MCF 10A (cell line): ENCODE data around the gene RARG. TPM values are rescaled to one million over a fixed set of nuclear protein-coding genes. Genes with fewer than 3 reads are reported as not detected.

ENCODE experiments used
- BruUV-seq: library from RNA; stranded (reverse); fragments of 400-500 nt; replicated peaks from 2 replicates; lab custom pipeline; 2021; lab: Mats Ljungman, UMichigan
- CTCF ChIA-PET: fragments of 300-600 bp; sonication (Branson Sonifier 250); formaldehyde crosslinking; extraction: SDS; loops from one replicate; lab custom pipeline; 2021; ENCODE audit warnings: antibody characterized with exemption, inconsistent platforms; lab: Yijun Ruan, JAX
- POLR2A ChIA-PET: fragments of 300-600, 350-650 bp; sonication (Branson Sonifier 250); formaldehyde crosslinking; extraction: SDS; loops from one replicate; lab custom pipeline; 2020; ENCODE audit warnings: antibody characterized with exemption, inconsistent platforms; lab: Yijun Ruan, JAX
- DNase-seq: peaks from one replicate; pipeline ENCODE4 v3.0.0-alpha.2; 2018; ENCODE audit not compliant: unreplicated experiment
- H3K27ac Mint-ChIP-seq: one replicate; pipeline ENCODE4 v1.8.0; 2022; ENCODE audit warnings: mild to moderate bottlenecking, low read depth, mixed read lengths; ENCODE audit not compliant: unreplicated experiment
- H3K27me3 Mint-ChIP-seq: one replicate; pipeline ENCODE4 v1.8.0; 2022; ENCODE audit warnings: mixed read lengths; ENCODE audit not compliant: insufficient read depth, unreplicated experiment
- H3K36me3 Mint-ChIP-seq: one replicate; pipeline ENCODE4 v1.8.0; 2022; ENCODE audit warnings: mild to moderate bottlenecking, moderate library complexity, mixed read lengths; ENCODE audit not compliant: insufficient read depth, unreplicated experiment
- H3K4me1 Mint-ChIP-seq: one replicate; pipeline ENCODE4 v1.8.0; 2022; ENCODE audit warnings: mixed read lengths; ENCODE audit not compliant: insufficient read depth, unreplicated experiment
- H3K4me3 Mint-ChIP-seq: one replicate; pipeline ENCODE4 v1.8.0; 2022; ENCODE audit warnings: mild to moderate bottlenecking, moderate library complexity, mixed read lengths; ENCODE audit not compliant: unreplicated experiment
- H3K9me3 Mint-ChIP-seq: one replicate; pipeline ENCODE4 v1.8.0; 2022; ENCODE audit warnings: mixed read lengths; ENCODE audit not compliant: unreplicated experiment
- intact Hi-C: fragments of 100-400 bp; cut with micrococcal nuclease; formaldehyde crosslinking; loops from 2 replicates; pipeline ENCODE4 v1.14.1; 2022
- total RNA-seq: library from RNA; stranded (reverse); gene quantifications from 2 replicates; pipeline ENCODE4 v1.2.3, GENCODE V29; 2022
- TF ChIP-seq, protein P1 (sequence below): fragments of 200-600 bp; IDR thresholded peaks from one replicate; pipeline ENCODE4 v1.8.0; 2022; ENCODE audit warnings: antibody characterized with exemption, mild to moderate bottlenecking; ENCODE audit not compliant: unreplicated experiment

The RARG gene
- total RNA-seq, 1 experiment from 2014 or later = 43.7 TPM

DNA sequence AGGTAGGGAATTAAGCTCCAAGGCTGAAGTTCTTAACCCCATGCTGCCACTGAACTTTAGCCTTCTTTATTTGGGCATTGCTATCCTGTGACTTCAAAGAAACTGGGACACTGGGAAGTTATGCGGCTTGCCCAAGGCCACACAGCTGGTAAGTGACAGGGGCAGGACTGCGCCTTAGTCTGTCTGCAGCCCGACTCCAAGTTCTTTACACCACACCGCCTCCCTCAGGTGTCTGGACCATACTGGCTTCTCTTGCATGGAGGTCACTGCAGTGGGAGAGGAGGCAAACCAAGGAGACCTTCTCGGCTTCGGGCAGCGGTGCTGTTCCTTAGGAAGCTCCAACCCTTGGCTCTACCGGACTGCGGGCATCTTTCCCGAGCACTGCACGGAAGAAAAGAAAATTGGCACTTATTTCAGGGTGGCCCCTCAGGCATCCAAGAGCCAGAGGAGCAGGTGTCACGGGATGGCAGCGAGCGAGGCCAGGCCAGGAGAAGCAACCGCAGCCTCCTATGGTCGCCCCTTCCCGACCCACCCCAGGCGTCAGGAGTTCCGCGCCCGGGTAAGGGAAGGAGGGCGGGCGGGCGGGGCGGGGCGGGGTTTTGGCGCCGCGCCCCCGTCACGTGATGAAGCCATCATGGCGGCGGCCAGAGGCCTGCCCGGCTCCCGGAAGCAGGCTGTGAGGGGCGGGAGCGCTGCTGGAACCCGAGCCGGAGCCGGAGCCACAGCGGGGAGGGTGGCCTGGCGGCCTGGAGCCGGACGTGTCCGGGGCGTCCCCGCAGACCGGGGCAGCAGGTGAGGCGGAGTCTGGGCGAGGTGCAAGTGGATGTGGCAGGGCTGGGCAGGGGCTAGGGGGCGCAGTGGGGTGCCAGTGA is 19.7 kb upstream of the RARG start:
- intact Hi-C loops = loop anchor here (1.0 to 2.0 kb wide), 2 partner anchors 31 to 38 kb away; no protein-coding TSS in a partner anchor
- peaks cover 25% of the 10 kb centered on the region for H3K4me1 Mint-ChIP-seq
- H3K27me3 Mint-ChIP-seq = no peaks in the 10 kb centered on the region
- H3K9me3 Mint-ChIP-seq = no peaks in the 10 kb centered on the region
- DNase-seq = peak; percentile 77
- peak overlapping the region; percentile 83 for H3K27ac Mint-ChIP-seq
- CTCF ChIA-PET = interaction anchor here (0.5 to 4.2 kb wide), 25 partner anchors 9 to 1136 kb away, joined by 3 to 49 read pairs (median 4); partner anchors contain the start of genes ESPL1, PFDN5 and RARG
- peaks cover 6% of the 10 kb centered on the region for H3K36me3 Mint-ChIP-seq
- POLR2A ChIA-PET = interaction anchor here (0.5 to 3.1 kb wide), 22 partner anchors 9 to 1293 kb away, joined by 3 to 43 read pairs (median 5); partner anchors contain the start of genes ATG101, CSAD, ESPL1 and PFDN5
- TF ChIP-seq, protein P1, sequence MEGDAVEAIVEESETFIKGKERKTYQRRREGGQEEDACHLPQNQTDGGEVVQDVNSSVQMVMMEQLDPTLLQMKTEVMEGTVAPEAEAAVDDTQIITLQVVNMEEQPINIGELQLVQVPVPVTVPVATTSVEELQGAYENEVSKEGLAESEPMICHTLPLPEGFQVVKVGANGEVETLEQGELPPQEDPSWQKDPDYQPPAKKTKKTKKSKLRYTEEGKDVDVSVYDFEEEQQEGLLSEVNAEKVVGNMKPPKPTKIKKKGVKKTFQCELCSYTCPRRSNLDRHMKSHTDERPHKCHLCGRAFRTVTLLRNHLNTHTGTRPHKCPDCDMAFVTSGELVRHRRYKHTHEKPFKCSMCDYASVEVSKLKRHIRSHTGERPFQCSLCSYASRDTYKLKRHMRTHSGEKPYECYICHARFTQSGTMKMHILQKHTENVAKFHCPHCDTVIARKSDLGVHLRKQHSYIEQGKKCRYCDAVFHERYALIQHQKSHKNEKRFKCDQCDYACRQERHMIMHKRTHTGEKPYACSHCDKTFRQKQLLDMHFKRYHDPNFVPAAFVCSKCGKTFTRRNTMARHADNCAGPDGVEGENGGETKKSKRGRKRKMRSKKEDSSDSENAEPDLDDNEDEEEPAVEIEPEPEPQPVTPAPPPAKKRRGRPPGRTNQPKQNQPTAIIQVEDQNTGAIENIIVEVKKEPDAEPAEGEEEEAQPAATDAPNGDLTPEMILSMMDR = peak; percentile 48
- BruUV-seq = no TSS peak
- peak overlapping the region; percentile 87 for H3K4me3 Mint-ChIP-seq

DNA sequence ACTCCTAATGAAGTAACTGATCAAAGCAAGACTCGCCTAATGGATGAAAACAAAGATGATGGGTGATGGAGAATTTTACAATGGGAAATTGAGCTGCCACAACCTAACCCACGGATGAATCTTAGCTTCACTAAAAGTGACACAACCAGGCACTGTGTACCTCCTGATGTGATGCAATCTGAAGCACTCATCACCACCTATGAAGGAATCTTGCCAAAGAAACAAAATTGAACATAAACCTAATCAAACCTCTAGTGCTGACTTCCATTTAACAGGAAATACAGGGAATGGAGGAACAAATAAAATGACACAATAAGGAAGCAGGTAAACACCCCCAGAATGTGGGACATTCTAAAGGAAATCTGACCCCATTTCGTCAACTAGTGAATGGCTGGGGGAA is 13.3 kb upstream of the RARG start:
- Mint-ChIP-seq H3K27ac (no peak overlapping the region), H3K36me3 (no peaks in the 10 kb centered on the region), H3K4me3 (no peak overlapping the region), H3K27me3 (peaks cover 35% of the 10 kb centered on the region), H3K9me3 (no peaks in the 10 kb centered on the region), H3K4me1 (peaks cover under 1% of the 10 kb centered on the region)
- TF ChIP-seq, protein P1 = no peak
- CTCF ChIA-PET = interaction anchor here (0.8 to 1.2 kb wide), 4 partner anchors 32 to 179 kb away, joined by 3 to 7 read pairs (median 4); no protein-coding TSS in a partner anchor
- POLR2A ChIA-PET = interaction anchor here (0.8 to 1.0 kb wide), 2 partner anchors 9 to 14 kb away, joined by 3 read pairs; no protein-coding TSS in a partner anchor
- BruUV-seq = no TSS peak
- DNase-seq = no peak
- intact Hi-C loops = no loop called here

DNA sequence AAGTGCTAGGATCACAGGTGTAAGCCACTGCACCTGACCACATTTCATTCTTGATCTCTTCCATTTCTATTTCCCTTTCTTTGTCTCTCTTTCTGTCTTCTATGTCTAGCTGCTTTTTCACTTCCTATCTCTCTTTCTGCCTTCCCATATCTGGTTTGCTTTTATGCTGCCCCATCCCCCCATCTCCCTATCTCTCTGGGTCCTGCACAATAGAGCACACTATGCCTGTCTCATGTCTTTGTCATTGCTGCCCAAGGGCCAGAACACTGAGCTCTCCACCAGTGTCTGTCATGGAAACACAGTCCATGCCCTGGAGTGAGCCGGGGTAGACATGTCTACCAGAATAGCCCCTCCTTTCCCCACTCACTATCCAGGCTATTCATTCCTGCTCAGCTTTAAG is 12.3 kb upstream of the RARG start:
- TF ChIP-seq, protein P1 = no peak
- H3K4me1 Mint-ChIP-seq = no peaks in the 10 kb centered on the region
- intact Hi-C loops = no loop called here
- H3K36me3 Mint-ChIP-seq = no peaks in the 10 kb centered on the region
- no peaks in the 10 kb centered on the region for H3K9me3 Mint-ChIP-seq
- no peak for DNase-seq
- H3K4me3 Mint-ChIP-seq = no peak overlapping the region
- H3K27me3 Mint-ChIP-seq = peaks cover 35% of the 10 kb centered on the region
- POLR2A ChIA-PET = interaction anchor here (0.6 to 2.3 kb wide), 5 partner anchors 11 to 135 kb away, joined by 3 to 5 read pairs (median 3); no protein-coding TSS in a partner anchor
- no peak overlapping the region for H3K27ac Mint-ChIP-seq
- BruUV-seq = no TSS peak
- CTCF ChIA-PET = interaction anchor here (0.7 to 1.2 kb wide), 3 partner anchors 31 to 178 kb away, joined by 3 to 4 read pairs (median 4); no protein-coding TSS in a partner anchor
